Right lobe of liver (tissue), 6 donors: Measurements from ENCODE around the gene WNT7A. TPM values are rescaled to one million over a fixed set of nuclear protein-coding genes. Genes with fewer than 3 reads are reported as not detected.

ENCODE experiments used
- ATAC-seq, 4 donors: fragments of 200-7000 bp; cut with Tn5 transposase; one replicate each; pipeline ENCODE4 v1.9.1; 2020; ENCODE audit warnings: mild to moderate bottlenecking in 4 of 4, moderate library complexity in 4 of 4
- DNase-seq, 3 donors: peaks; one replicate each; pipeline ENCODE4 v3.0.0-alpha.2; 2020
- H3K27ac ChIP-seq, 3 donors: fragments of 200-600 bp; one replicate each; pipeline ENCODE4 v1.8.0; 2022
- H3K27me3 ChIP-seq, 2 donors: fragments of 200-600 bp; one replicate each; pipeline ENCODE4 v1.8.0; 2022
- H3K36me3 ChIP-seq, 4 donors: fragments of 200-600 bp; sonication (generic) in 1 of 4; one replicate each; pipeline versions ENCODE4 v1.5.1 to v1.8.0; 2017 to 2022; ENCODE audit warnings: control low read depth in 1 of 4
- H3K4me1 ChIP-seq, 4 donors: fragments of 200-600 bp; sonication (generic) in 1 of 4; one replicate each; pipeline versions ENCODE4 v1.5.1 to v1.8.0; 2017 to 2022; ENCODE audit warnings: control low read depth in 1 of 4
- H3K4me3 ChIP-seq, 3 donors: fragments of 200-600 bp; one replicate each; pipeline ENCODE4 v1.8.0; 2022
- H3K9me3 ChIP-seq, 4 donors: fragments of 200-600 bp; sonication (generic) in 1 of 4; one replicate each; pipeline versions ENCODE4 v1.5.1 to v1.8.0; 2017 to 2022; ENCODE audit warnings: control low read depth in 1 of 4
- CTCF ChIP-seq, 4 donors: fragments of 200-600 bp in 3 of 4; fragments of 450-650 bp in 1 of 4; IDR thresholded peaks; one replicate each; pipeline versions ENCODE4 v1.5.1 to v1.8.0; 2016 to 2022; ENCODE audit warnings: antibody characterized with exemption in 4 of 4, mild to moderate bottlenecking in 2 of 4
- POLR2A ChIP-seq: fragments of 450-650 bp; IDR thresholded peaks from one replicate; pipeline ENCODE4 v1.6.1; 2017; ENCODE audit warnings: antibody characterized with exemption, mild to moderate bottlenecking
- WGBS: methylation state at CpG from one replicate; pipeline ENCODE4 v1.1.6; 2018; ENCODE audit warnings: low coverage, low lambda C conversion rate; ENCODE audit not compliant: insufficient coverage; ENCODE audit errors: missing lambda C conversion rate; 5-methylcytosine and 5-hydroxymethylcytosine counted together
- intact Hi-C, 2 donors: fragments of 100-400 bp; cut with DNase I; formaldehyde crosslinking; loops; one replicate each; pipeline versions ENCODE4 v1.11.2 to v1.14.1; 2022
- total RNA-seq, 6 experiments: library from RNA; depleted of rRNA in 2 of 6; stranded (reverse); fragments of >200 nt in 2 of 6; fragmentation: NEBNext Ultra II Directional in 3 of 6; extraction: Animal tissue kit (Norgen Biotek cat#: 25700) in 3 of 6; gene quantifications; one replicate each; pipeline versions ENCODE4 v1.1.0 to v1.2.4, GENCODE V29; 2016 to 2023
- donor health status: DM: no; HTN: yes; CAD: no.
- donor health status: DM: no; HTN: no; CAD: no.
- donor health status: DM: no; HTN: no; CAD: no.
- donor health status: DM: no; HTN: yes; CAD: no.
- donor health status: DM: no; HTN: yes; CAD: no.

WNT7A gene
- total RNA-seq, 6 experiments from 2014 or later: not detected

- H3K27ac ChIP-seq: no peak overlapping the region
- H3K4me3 ChIP-seq: no peak overlapping the region
- ATAC-seq (no peak), DNase-seq (no peak)
- intact Hi-C loops: no loop called here
- H3K36me3 ChIP-seq: no peaks in the 10 kb centered on the region
- WGBS: 64% methylated on average over 5 of the region's 5 CpGs
- TF ChIP-seq POLR2A: no peak
- TF ChIP-seq CTCF (IDR thresholded peaks at IDR 0.05): no peak
- H3K9me3 ChIP-seq: no peaks in the 10 kb centered on the region
- no peaks in the 10 kb centered on the region for H3K27me3 ChIP-seq
- H3K4me1 ChIP-seq: no peaks in the 10 kb centered on the region
These were observed 57.8 kb downstream of the WNT7A start for GRCh38 chr3:13822042-13822441.

- 50% methylated on average over 2 of the region's 3 CpGs for WGBS
- no peak for TF ChIP-seq POLR2A
- no peak for TF ChIP-seq CTCF (IDR thresholded peaks at IDR 0.05)
- no peak for ATAC-seq
These were observed 58.7 kb downstream of the WNT7A start for GRCh38 chr3:13821126-13821525.

GRCh38 chr3:13818919-13819318 is 61.0 kb downstream of the WNT7A start:
- no peaks in the 10 kb centered on the region for H3K27me3 ChIP-seq
- no peaks in the 10 kb centered on the region for H3K36me3 ChIP-seq
- H3K4me3 ChIP-seq: no peak overlapping the region
- H3K9me3 ChIP-seq: peaks cover 0 to 25% (median 2%) of the 10 kb centered on the region in 4 donors
- TF ChIP-seq CTCF (IDR thresholded peaks at IDR 0.05) (no peak), POLR2A (no peak)
- no peak for DNase-seq
- no peak overlapping the region for H3K27ac ChIP-seq
- intact Hi-C loops: no loop called here
- WGBS: 40% methylated on average over 2 of the region's 30 CpGs
- no peak for ATAC-seq
- H3K4me1 ChIP-seq: no peaks in the 10 kb centered on the region

More at GRCh38 chr3:13821126-13821525, 58.7 kb downstream of the WNT7A start:
- Histone ChIP-seq H3K27me3 (no peaks in the 10 kb centered on the region), H3K36me3 (no peaks in the 10 kb centered on the region), H3K4me3 (no peak overlapping the region), H3K27ac (no peak overlapping the region), H3K4me1 (no peaks in the 10 kb centered on the region), H3K9me3 (peaks cover 0 to 3% (median under 1%) of the 10 kb centered on the region in 4 donors)
- intact Hi-C loops: no loop called here
- no peak for DNase-seq

- no peak overlapping the region for H3K4me3 ChIP-seq
- H3K4me1 ChIP-seq: no peaks in the 10 kb centered on the region
- H3K36me3 ChIP-seq: no peaks in the 10 kb centered on the region
- H3K27ac ChIP-seq: no peak overlapping the region
- ATAC-seq: no peak
- intact Hi-C loops: no loop called here
- peaks cover 0 to 32% (median 2%) of the 10 kb centered on the region in 4 donors for H3K9me3 ChIP-seq
- TF ChIP-seq POLR2A (no peak), CTCF (IDR thresholded peaks at IDR 0.05) (no peak)
- no peak for DNase-seq
- 93% methylated on average over 2 of the region's 3 CpGs for WGBS
- H3K27me3 ChIP-seq: no peaks in the 10 kb centered on the region
These were observed 64.7 kb downstream of the WNT7A start for GRCh38 chr3:13815088-13815683.
